Neuron (in vitro differentiated cells): Measurements from ENCODE around the gene TMPRSS9.

Source experiments
- H2AFZ ChIP-seq: one replicate; pipeline ENCODE4 v1.6.1; 2013; ENCODE audit warnings: low read depth, mild to moderate bottlenecking, inconsistent platforms, low read length, moderate library complexity
- H3K27me3 ChIP-seq: one replicate; pipeline ENCODE4 v1.6.1; 2013; ENCODE audit warnings: low read length; ENCODE audit not compliant: insufficient read depth
- H3K36me3 ChIP-seq: one replicate; pipeline ENCODE4 v1.6.1; 2013; ENCODE audit warnings: low read length; ENCODE audit not compliant: insufficient read depth
- H3K4me1 ChIP-seq: one replicate; pipeline ENCODE4 v1.6.1; 2013; ENCODE audit warnings: low read length; ENCODE audit not compliant: insufficient read depth
- H3K4me3 ChIP-seq: 2 replicates; pipeline ENCODE4 v1.5.1; 2013; ENCODE audit warnings: mild to moderate bottlenecking, low read length, moderate library complexity
- H3K9me3 ChIP-seq: one replicate; pipeline ENCODE4 v1.6.1; 2013; ENCODE audit warnings: low read length

The TMPRSS9 gene

DNA sequence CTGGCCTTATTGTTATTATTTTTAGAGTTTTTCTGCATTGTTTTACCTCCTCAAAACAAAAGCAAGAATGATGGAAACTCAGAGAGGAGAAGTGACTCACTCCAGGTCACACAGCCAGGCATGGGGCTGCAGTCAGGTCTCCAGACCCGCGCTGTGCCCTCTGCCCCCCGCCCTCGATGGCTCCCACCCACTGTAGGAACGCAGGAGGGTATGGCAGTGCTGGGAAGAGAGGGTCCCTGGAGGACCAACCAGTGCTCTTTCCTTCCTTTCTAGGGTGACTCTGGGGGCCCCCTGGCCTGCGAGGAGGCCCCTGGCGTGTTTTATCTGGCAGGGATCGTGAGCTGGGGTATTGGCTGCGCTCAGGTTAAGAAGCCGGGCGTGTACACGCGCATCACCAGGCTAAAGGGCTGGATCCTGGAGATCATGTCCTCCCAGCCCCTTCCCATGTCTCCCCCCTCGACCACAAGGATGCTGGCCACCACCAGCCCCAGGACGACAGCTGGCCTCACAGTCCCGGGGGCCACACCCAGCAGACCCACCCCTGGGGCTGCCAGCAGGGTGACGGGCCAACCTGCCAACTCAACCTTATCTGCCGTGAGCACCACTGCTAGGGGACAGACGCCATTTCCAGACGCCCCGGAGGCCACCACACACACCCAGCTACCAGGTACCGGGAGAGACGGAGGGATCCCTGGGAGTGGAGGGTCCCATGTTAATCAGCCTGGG lies 61.7 kb downstream of the TMPRSS9 start:
- no peaks in the 10 kb centered on the region for H3K27me3 ChIP-seq
- H3K4me1 ChIP-seq: peaks cover 9% of the 10 kb centered on the region
- H3K4me3 ChIP-seq: no peak overlapping the region
- H2AFZ ChIP-seq: no peak overlapping the region
- no peaks in the 10 kb centered on the region for H3K9me3 ChIP-seq
- peaks cover 4% of the 10 kb centered on the region for H3K36me3 ChIP-seq

DNA sequence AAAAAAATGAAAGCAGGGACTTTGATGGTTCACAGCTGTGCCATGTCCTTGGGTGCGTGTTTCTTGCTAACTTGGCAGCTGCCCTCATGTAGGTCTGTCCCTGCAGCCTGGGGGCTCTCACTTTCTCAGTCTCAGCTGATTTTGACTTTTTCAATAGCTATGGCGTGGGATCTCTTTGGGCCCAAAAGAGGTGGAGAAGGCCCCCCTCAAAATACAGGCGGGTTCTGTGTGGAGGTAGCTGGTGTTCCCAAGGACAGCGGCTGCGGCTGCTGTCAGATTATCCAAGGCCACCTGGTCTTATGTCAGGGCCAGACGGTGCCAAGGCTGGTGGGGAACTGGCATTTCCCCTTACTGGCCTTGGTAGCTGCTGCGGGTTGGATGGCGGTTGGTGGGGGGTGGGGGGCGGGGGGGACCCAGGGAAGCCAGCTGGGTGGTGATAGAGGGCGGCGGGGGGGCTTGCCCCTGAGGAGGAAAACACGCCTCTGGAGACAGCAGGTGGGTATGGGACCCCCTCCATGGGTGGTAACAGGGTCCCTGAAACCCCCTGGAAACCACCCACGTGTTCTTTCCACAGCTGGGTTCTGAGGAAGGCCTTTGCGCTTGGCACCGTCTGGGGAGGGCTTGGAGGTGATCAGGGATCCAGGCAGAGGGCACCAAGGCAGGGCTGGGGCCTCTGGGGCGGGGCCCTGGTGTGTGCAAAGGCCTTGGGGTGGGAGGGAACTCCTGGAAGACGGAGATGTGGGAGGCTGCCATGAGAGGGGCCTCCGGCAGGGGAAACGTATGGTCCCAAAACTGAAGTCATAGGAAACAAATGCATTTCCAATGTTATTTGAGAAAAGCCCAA lies 63.2 kb downstream of the TMPRSS9 start:
- no peak overlapping the region for H2AFZ ChIP-seq
- peaks cover 15% of the 10 kb centered on the region for H3K4me1 ChIP-seq
- H3K27me3 ChIP-seq: no peaks in the 10 kb centered on the region
- H3K4me3 ChIP-seq: no peak overlapping the region
- no peaks in the 10 kb centered on the region for H3K9me3 ChIP-seq
- peaks cover 3% of the 10 kb centered on the region for H3K36me3 ChIP-seq

DNA sequence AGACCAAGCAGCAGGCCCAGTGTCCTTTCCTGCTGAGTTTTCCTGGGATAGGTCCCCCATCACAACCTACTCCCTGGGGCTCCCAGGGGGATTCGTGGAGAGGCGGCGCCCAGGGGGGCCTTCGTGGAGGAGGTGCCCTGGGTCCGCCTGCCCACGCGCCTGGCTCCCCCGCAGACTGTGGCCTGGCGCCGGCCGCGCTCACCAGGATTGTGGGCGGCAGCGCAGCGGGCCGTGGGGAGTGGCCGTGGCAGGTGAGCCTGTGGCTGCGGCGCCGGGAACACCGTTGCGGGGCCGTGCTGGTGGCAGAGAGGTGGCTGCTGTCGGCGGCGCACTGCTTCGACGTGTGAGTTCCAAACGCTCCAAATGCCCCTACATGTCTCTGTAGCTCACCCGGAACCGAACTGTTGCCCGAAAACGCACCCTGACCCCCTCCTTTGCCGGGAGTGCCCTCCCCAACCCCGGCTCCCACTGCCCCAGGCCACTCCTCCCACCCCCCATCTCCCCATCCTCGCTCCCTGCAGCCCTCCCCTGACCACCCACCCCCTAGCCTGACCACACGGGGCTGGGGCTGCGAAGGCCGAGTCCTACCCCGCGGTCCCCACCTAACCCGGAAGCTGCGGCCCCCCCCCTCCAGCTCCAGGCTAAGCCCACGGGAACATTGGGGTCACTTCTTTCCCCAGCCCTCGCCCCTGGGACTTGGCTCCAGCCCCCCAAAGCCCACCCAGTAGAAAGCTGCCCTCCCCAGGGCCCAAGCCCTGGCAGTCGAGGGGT lies 64.0 kb downstream of the TMPRSS9 start:
- Histone ChIP-seq H3K4me3 (no peak overlapping the region), H3K36me3 (peaks cover 3% of the 10 kb centered on the region), H3K4me1 (peaks cover 19% of the 10 kb centered on the region), H3K27me3 (no peaks in the 10 kb centered on the region), H2AFZ (no peak overlapping the region), H3K9me3 (no peaks in the 10 kb centered on the region)

DNA sequence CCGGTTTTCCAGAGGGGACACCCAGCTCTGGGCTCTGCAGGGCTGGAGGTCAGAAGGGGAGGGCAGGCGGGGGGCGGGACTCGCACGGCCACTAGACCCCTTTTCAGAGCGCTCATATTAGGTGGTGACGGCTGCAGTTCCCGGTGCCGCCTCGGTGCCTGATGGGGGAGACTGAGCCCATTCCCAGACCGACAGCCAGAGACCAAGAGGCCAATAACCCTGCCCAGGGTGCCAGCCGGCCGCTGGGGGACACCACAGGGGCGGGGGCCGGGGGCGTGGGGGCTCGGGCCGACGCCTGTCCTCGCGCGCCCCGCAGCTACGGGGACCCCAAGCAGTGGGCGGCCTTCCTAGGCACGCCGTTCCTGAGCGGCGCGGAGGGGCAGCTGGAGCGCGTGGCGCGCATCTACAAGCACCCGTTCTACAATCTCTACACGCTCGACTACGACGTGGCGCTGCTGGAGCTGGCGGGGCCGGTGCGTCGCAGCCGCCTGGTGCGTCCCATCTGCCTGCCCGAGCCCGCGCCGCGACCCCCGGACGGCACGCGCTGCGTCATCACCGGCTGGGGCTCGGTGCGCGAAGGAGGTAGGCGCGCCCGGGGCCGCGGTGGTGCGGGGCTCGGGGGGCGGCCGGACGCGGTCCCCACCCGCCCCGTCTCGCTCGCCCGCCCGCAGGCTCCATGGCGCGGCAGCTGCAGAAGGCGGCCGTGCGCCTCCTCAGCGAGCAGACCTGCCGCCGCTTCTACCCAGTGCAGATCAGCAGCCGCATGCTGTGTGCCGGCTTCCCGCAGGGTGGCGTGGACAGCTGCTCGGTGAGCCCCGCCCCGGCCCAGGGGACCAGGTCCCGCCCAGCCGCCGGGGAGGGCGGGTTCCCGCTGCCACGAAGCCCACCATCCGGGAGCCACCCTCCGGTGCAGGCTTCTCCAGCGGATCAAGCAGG lies 64.9 kb downstream of the TMPRSS9 start:
- no peaks in the 10 kb centered on the region for H3K27me3 ChIP-seq
- H3K4me1 ChIP-seq: peaks cover 19% of the 10 kb centered on the region
- peaks cover 10% of the 10 kb centered on the region for H3K36me3 ChIP-seq
- H2AFZ ChIP-seq: no peak overlapping the region
- H3K9me3 ChIP-seq: no peaks in the 10 kb centered on the region
- H3K4me3 ChIP-seq: no peak overlapping the region

DNA sequence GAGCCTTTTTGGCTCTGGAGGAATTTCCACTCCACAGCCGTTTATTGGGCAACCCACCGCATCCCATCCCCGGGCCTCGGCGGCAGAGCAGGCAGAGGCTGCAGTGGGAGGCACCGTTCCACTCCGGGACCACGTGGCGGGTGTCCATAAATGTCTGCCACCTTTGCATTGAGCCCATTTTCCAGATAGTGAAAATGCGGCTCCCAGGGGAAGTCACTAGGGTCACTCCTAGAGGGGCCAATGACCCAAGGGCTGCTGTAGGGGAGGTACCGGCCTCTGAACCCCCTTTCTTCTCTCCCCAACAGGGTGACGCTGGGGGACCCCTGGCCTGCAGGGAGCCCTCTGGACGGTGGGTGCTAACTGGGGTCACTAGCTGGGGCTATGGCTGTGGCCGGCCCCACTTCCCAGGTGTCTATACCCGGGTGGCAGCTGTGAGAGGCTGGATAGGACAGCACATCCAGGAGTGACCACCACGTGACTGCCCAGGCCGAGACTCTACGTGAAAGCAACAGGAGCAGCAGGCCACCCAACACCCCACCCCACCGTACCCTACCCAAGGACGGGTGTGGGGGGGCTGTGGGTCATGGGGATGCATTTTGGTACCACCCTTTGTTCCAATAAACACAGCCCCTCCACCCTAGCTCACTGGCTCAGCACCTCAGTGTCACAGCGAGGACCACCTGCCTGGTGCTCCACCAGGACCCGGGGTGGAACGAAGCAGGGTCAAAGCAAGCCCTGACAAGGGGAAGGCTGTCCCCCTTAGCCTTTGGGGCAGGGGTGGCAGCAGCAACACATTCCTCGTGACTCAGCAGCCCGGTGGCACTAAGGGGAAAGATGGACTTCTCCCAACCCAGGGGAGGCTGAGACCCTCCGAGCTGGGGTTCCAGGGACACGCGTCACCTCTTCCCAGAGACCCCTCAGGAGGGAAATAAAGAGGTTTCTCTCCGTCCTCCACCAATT lies 65.8 kb downstream of the TMPRSS9 start:
- Histone ChIP-seq H3K4me1 (peaks cover 19% of the 10 kb centered on the region), H2AFZ (no peak overlapping the region), H3K4me3 (peak overlapping the region; percentile 86)

DNA sequence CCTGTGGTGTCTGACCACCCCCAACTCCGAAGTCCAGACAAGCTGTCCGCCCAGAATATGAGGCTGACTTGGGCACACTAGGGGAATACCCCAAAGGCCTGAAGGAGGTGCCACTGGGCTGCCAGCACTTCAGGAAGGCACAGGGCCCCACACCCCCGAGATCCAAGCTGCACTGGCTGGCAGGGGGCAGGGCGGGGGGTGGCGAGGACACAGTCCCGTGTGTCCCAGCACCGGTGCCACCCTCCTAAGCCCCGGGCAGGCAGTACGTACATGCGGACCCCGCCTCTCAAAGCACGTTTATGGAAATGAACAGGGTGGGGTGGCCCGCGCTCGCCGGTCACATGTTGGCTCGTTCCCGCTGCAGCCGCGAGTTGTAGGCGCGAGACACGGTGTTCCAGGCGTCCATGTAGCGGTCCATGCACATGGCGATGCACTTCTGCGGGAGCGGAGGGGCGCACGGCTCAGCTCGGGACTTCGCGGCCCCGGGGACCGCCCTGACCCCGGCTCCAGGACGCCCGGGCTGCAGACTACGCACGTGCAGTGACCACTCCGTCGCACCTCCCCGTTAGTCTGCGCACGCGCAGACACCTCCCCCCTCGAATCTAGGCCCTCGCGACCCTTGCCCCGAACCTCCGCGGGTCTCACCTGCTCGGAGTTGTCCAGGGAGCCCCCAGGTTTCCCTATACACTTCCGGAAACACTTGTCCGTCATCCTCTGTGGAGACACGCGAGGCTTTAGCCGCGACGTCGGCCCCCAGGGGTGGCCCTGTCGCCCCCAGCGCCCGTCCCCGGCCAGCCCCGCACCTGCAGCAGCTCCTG lies 66.8 kb downstream of the TMPRSS9 start:
- Histone ChIP-seq H3K4me3 (peak overlapping the region; percentile 86), H3K4me1 (peaks cover 19% of the 10 kb centered on the region), H2AFZ (peak overlapping the region; percentile 30), H3K27me3 (no peaks in the 10 kb centered on the region), H3K36me3 (peaks cover 25% of the 10 kb centered on the region), H3K9me3 (no peaks in the 10 kb centered on the region)

More for the DNA sequence above, 65.8 kb downstream of the TMPRSS9 start:
- Histone ChIP-seq H3K9me3 (no peaks in the 10 kb centered on the region), H3K27me3 (no peaks in the 10 kb centered on the region), H3K36me3 (peaks cover 16% of the 10 kb centered on the region)

DNA sequence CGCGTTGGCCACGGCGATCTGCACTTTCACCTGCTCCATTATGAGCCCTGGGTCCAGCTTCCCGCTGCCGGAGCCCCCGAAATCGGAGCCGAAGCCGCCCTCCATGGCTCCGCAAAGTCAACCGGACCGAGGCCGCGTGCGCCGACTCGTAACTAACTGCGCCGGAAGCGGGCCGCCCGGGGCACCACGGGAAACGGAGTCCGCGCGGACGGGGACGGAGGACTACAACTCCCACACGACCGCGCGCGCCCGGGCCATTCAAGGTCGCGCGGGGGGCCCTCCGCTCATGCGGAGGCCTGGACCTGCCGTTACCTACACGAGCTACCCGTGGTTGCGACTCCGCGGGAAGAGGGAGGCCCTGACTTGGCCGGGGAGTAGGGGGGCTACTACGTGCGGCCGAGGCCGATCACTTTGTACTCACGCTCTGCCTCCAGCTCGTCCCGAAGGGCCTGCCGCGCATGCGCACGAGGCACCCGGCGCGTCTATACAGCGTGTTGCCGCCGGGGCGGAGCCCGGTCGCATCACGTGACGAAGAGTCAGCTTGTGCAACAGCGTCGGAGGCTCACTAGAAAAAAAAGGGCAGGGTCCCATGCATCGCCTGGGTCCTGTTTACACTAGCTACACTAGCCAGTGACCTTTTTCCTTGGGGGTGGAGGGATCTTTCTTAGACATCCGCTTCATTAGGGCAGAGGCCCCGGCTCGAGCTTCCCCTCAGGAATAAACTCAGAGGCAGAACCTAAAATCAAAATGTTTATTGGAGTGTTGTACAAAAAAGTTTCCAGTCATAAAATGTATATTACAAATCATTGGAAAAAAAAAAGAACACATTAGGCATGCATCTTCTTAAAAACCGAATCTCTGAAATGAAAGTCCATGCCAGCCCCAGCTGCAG lies 67.6 kb downstream of the TMPRSS9 start, which contains the start of gene TIMM13:
TIMM13 (minus strand) TSS at position 158 of the 892 bp plus-strand sequence; CDS start at position 105, 53 bp downstream.
- Histone ChIP-seq H3K4me1 (peaks cover 19% of the 10 kb centered on the region), H3K27me3 (no peaks in the 10 kb centered on the region), H3K4me3 (peak within 1 kb of the TSS; percentile 86), H3K36me3 (peaks cover 28% of the 10 kb centered on the region), H2AFZ (peak within 1 kb of the TSS; percentile 30), H3K9me3 (no peaks in the 10 kb centered on the region)

DNA sequence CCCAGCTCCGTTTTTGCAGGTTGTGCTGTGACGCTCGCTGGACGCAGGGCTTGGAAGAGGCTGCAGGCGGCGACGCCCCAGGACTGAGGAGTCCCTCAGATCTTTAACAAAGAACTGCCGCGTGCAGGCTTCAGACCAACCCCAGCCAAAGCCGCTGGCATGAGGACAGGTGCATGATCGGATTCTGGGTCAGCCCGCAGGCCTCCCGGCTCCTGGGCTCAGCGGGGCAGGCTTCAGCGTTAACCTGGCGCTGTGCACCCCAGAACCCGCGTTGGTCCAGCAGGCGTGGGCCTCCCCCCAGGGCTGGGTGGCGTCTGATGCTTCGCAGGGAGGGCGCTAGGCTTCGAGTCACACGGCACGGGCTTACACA lies 68.2 kb downstream of the TMPRSS9 start:
- H3K27me3 ChIP-seq: no peaks in the 10 kb centered on the region
- peaks cover 19% of the 10 kb centered on the region for H3K4me1 ChIP-seq
- H3K4me3 ChIP-seq: no peak overlapping the region
- H3K9me3 ChIP-seq: no peaks in the 10 kb centered on the region
- H2AFZ ChIP-seq: no peak overlapping the region
- H3K36me3 ChIP-seq: peaks cover 28% of the 10 kb centered on the region

DNA sequence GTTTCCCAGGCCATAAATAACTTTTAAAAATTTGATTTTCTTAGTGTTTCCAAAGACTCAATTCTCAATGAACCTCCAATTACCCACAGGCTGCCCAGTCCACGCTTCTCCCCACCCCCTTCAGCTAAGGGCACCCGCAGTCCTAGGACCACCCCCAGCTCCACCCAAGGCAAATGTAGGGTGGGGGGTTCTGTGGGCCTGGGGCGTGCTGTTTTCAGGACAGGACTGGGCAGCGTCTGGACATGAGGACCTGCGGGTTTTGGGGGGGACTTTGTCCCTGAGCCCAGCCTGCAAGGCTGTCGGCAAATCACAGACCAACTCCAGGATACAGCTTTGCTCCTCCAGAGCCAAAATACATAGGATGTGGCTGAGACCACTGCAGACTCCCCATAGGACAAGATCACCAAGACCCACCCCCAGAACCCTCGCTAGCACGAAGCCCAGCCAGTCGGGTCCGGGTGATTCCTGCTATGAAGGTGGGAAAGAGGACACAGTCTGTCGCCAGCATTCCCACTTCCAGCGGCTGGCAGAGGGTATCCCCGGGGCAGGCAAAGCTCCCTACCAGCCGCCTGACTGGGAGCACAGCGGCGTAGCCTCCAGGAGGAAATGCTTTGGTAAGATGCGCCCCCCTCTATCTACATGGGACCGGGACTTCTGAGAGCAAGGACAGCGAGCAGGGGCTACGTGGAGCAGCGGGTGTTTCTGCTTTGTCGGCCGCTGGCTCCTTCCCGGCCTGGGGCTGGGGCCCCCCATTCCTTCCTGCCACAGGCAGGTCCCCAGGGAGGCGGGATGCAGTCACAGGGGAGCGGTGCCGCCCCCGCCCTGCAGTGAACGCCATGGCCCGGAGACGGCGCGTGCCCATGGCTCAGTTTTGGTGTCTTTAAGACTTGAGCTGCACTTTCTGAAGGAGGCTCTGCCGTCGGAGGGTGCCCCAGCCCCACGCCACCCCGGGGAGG lies 69.0 kb downstream of the TMPRSS9 start:
- no peaks in the 10 kb centered on the region for H3K9me3 ChIP-seq
- H3K36me3 ChIP-seq: peaks cover 29% of the 10 kb centered on the region
- no peak overlapping the region for H3K4me3 ChIP-seq
- peaks cover 19% of the 10 kb centered on the region for H3K4me1 ChIP-seq
- no peaks in the 10 kb centered on the region for H3K27me3 ChIP-seq
- H2AFZ ChIP-seq: no peak overlapping the region
